Adrenal gland (tissue), 12 donors: ENCODE measurements around the gene IL1RAP. TPM values are rescaled to one million over a fixed set of nuclear protein-coding genes. Genes with fewer than 3 reads are reported as not detected.
A peak's percentile ranks its signal among the peaks of the same experiment; 100 is the strongest.

Experiments used
- DNase-seq, 7 donors: peaks; one replicate each; pipeline ENCODE4 v3.0.0-alpha.2; 2019 to 2020
- H3K27ac ChIP-seq, 5 donors: fragments of 200-600 bp; sonication (generic) in 4 of 5; 1 replicate in 3 of 5; 2 replicates in 2 of 5; pipeline versions ENCODE4 v1.5.1 to v1.8.0; 2016 to 2020; ENCODE audit warnings: mild to moderate bottlenecking in 1 of 5
- H3K27me3 ChIP-seq: fragments of 200-600 bp; 2 replicates; pipeline ENCODE4 v1.8.0; 2021
- H3K36me3 ChIP-seq, 2 donors: fragments of 200-600 bp; replicated peaks in 1 of 2; 1 replicate in 1 of 2; 2 replicates in 1 of 2; pipeline versions ENCODE4 v1.5.1 to v1.8.0; 2018 to 2022
- H3K4me1 ChIP-seq, 2 donors: fragments of 200-600 bp; replicated peaks in 1 of 2; 1 replicate in 1 of 2; 2 replicates in 1 of 2; pipeline versions ENCODE4 v1.5.1 to v1.8.0; 2018 to 2021
- H3K4me3 ChIP-seq, 4 donors: fragments of 200-600 bp; sonication (generic) in 3 of 4; one replicate each; pipeline ENCODE4 v1.5.1; 2016 to 2018
- H3K9me3 ChIP-seq, 3 donors: fragments of 200-600 bp; sonication (generic) in 1 of 3; replicated peaks in 1 of 3; 1 replicate in 2 of 3; 2 replicates in 1 of 3; pipeline versions ENCODE4 v1.5.1 to v1.8.0; 2016 to 2021
- POLR2A ChIP-seq, 2 donors: fragments of 450-650 bp; IDR thresholded peaks; one replicate each; pipeline ENCODE4 v1.6.1; 2017; ENCODE audit warnings: antibody characterized with exemption in 2 of 2, mild to moderate bottlenecking in 2 of 2, moderate library complexity in 1 of 2
- WGBS, 4 donors: extraction: QIAGEN DNeasy Blood & Tissue Kit in 2 of 4; methylation state at CpG; one replicate each; pipeline versions ENCODE4 v1.1.5 to v1.1.7; 2013 to 2017; 5-methylcytosine and 5-hydroxymethylcytosine counted together
- intact Hi-C, 2 donors: fragments of 100-400 bp; cut with DNase I; formaldehyde crosslinking; loops; one replicate each; pipeline versions ENCODE4 v1.14.1 to v1.15.0; 2022 to 2023
- polyA plus RNA-seq, 3 donors: library from polyadenylated mRNA; stranded (reverse); fragments of 200-250 nt in 2 of 3; fragments of 350-450 nt in 1 of 3; fragmentation: Illumina TruSeq in 1 of 3; extraction: RNeasy Lipid Tissue Mini Kit (QIAGEN cat#74804) in 1 of 3; gene quantifications; one replicate each; pipeline ENCODE4 v1.2.3, GENCODE V29; 2013 to 2014
- total RNA-seq, 9 donors: library from RNA; depleted of rRNA in 4 of 9; stranded (reverse); fragments of >200 nt in 4 of 9; fragments of 120-200 nt in 1 of 9; fragmentation: NEBNext Ultra II Directional in 1 of 9; extraction: Animal tissue kit (Norgen Biotek cat#: 25700) in 1 of 9; gene quantifications; one replicate each; pipeline versions ENCODE4 v1.1.0 to v1.2.4, GENCODE V29; 2013 to 2023
- TF ChIP-seq, protein P1 (sequence below), 6 experiments: fragments of 450-650 bp in 4 of 6; fragments of 200-600 bp in 2 of 6; sonication (generic) in 1 of 6; IDR thresholded peaks; 1 replicate in 5 of 6; 2 replicates in 1 of 6; pipeline versions ENCODE4 v1.5.1 to v1.8.0; 2016 to 2021; ENCODE audit warnings: antibody characterized with exemption in 6 of 6, mild to moderate bottlenecking in 2 of 6, moderate library complexity in 1 of 6
- donor health status: healthy with polysubstance abuse.
- donor health status: Bipolar disorder and iron deficiency.
- donor health status: DM: yes; HTN: yes; CAD: no.
- donor health status: DM: no; HTN: no; CAD: no.
- donor health status: DM: no; HTN: no; CAD: no.
- donor health status: DM: yes; HTN: yes; CAD: no.

Gene IL1RAP
- total and polyA plus RNA-seq, 12 donors: 0.97 to 17.1 (median 6.7) TPM

DNA sequence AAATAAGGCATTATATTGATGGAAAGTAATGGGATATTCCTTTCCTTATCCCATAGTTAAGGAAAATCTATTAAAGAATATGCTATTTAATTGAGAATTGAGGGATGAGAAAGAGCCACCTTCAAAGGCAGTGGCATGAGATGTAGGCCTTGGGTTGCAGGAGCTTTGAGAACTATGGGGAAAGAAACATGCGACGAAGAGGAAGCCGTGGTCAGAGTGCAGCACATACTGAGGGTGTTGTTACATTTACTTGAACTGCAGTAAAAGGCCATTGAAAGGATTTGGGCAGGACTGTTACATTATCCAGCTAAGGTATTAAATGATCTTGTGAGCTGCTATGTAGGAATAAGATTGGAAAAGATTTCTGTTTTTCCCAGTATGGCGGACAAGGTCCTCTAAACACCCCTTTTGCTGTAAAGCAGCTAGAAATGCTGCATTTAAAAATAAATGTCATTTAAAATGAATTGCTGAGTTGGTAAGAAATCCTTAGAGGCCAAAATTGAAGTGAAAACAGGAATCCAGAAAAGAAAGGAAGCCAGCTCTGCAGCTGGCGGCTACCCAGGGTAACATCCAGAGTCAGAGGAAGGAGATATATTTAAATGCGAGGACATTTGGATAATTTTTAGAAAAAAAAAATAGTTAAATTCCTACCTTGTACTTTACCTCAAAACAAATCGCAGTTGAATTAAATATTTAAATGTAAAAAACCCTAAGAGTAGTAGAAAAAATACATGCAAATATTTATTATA is 61.7 kb downstream of the IL1RAP start:
- Histone ChIP-seq H3K9me3 (no peaks in the 10 kb centered on the region), H3K4me1 (no peaks in the 10 kb centered on the region), H3K36me3 (no peaks in the 10 kb centered on the region), H3K4me3 (no peak overlapping the region), H3K27ac (no peak overlapping the region), H3K27me3 (no peaks in the 10 kb centered on the region)
- TF ChIP-seq, protein P1, sequence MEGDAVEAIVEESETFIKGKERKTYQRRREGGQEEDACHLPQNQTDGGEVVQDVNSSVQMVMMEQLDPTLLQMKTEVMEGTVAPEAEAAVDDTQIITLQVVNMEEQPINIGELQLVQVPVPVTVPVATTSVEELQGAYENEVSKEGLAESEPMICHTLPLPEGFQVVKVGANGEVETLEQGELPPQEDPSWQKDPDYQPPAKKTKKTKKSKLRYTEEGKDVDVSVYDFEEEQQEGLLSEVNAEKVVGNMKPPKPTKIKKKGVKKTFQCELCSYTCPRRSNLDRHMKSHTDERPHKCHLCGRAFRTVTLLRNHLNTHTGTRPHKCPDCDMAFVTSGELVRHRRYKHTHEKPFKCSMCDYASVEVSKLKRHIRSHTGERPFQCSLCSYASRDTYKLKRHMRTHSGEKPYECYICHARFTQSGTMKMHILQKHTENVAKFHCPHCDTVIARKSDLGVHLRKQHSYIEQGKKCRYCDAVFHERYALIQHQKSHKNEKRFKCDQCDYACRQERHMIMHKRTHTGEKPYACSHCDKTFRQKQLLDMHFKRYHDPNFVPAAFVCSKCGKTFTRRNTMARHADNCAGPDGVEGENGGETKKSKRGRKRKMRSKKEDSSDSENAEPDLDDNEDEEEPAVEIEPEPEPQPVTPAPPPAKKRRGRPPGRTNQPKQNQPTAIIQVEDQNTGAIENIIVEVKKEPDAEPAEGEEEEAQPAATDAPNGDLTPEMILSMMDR (IDR thresholded peaks at IDR 0.05): no peak
- TF ChIP-seq POLR2A (IDR thresholded peaks at IDR 0.05): no peak
- 75 to 85% (median 82%) methylated on average over 7 of the region's 7 CpGs for WGBS, 4 donors
- peak in 1 of 7 donors; percentile 21 for DNase-seq
- intact Hi-C loops: no loop called here

DNA sequence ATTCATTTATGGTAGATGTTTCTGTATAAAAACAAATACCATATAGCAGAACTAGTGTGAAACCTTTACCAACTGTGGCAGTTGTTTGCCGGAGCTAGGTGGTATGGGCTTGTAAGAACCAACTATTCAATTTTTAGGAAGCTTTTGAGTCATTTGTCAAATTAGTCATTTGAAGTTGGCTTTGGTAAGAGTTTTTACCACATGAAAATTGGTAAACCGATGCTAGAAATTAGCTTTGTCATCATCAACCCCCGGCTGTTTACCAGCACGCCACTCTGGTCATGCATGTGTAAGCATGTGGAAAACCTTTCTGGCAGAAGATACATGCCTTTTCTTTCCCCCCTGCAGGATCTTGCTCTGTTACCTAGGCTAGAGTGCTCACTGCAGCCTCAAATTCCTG is 63.3 kb downstream of the IL1RAP start:
- Histone ChIP-seq H3K4me3 (no peak overlapping the region), H3K27ac (no peak overlapping the region), H3K4me1 (peaks cover 0 to 3% of the 10 kb centered on the region in 2 donors), H3K36me3 (no peaks in the 10 kb centered on the region), H3K9me3 (no peaks in the 10 kb centered on the region), H3K27me3 (no peaks in the 10 kb centered on the region)
- intact Hi-C loops: no loop called here
- no peak for DNase-seq
- 97 to 98% (median 97%) methylated on average over 4 of the region's 4 CpGs for WGBS, 4 donors
- no peak for TF ChIP-seq POLR2A (IDR thresholded peaks at IDR 0.05)
- TF ChIP-seq, protein P1 (IDR thresholded peaks at IDR 0.05): no peak

DNA sequence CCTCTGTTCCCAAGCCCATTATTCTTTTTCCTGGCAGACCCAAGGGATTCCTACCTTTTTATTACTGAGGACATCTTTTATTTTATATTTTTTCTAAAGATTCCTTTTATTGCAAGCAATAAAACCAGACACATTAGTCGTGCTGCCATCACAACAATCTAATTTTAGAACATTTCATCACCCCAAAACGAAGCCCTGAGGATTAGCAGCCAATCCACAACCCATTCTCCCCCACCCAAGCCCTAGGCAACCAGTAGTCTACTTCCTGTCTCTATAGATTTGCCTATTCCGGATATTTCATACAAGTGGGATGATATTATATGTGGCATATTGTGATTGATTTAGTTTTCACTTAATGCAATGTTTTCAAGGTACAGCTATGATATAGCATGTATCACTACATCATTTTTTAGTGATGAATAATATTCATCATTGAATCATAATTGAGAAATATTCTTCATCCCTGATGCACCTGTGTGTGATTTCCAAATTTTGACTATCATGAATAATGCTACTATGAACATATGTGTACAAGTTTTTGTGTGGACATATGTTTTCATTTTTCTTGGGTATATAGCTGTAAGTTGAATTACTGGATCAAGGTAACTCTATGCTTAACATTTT is 65.7 kb downstream of the IL1RAP start:
- intact Hi-C loops: no loop called here
- Histone ChIP-seq H3K9me3 (no peaks in the 10 kb centered on the region), H3K36me3 (no peaks in the 10 kb centered on the region), H3K27me3 (no peaks in the 10 kb centered on the region), H3K4me3 (no peak overlapping the region), H3K4me1 (peaks cover 0 to 3% of the 10 kb centered on the region in 2 donors), H3K27ac (no peak overlapping the region)
- WGBS, 4 donors: 66 to 75% (median 70%) methylated on average over 3 of the region's 3 CpGs
- DNase-seq: no peak
- TF ChIP-seq, protein P1 (IDR thresholded peaks at IDR 0.05): no peak
- no peak for TF ChIP-seq POLR2A (IDR thresholded peaks at IDR 0.05)

DNA sequence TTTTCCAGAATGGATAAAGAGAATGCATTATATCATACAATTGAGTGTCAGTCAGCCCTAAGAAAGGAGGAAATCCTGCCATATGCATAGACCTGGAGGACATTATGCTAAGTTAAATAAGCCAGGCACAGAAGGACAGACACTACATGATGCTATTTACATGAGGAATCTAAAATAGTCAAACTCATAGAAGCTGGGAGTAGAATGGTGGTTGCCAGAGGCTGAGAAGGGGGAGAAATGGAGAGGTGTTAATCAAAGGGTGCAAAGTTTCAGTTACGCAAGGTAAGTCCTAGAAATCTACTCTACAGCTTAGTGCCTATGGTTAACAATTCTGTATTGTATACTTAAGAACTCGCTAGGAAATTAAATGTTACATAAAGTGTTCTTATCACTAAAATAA is 66.5 kb downstream of the IL1RAP start:
- Histone ChIP-seq H3K27me3 (no peaks in the 10 kb centered on the region), H3K27ac (no peak overlapping the region), H3K4me3 (no peak overlapping the region), H3K9me3 (no peaks in the 10 kb centered on the region), H3K36me3 (no peaks in the 10 kb centered on the region), H3K4me1 (peaks cover 0 to 3% of the 10 kb centered on the region in 2 donors)
- WGBS, 4 donors: 68 to 94% (median 92%) methylated on average over 2 of the region's 2 CpGs
- TF ChIP-seq, protein P1 (IDR thresholded peaks at IDR 0.05): no peak
- no peak for TF ChIP-seq POLR2A (IDR thresholded peaks at IDR 0.05)
- no peak for DNase-seq
- intact Hi-C loops: no loop called here
